Kidney (tissue), 14 donors: Measurements from ENCODE around the gene RBMS3. TPM values are rescaled to one million over a fixed set of nuclear protein-coding genes. Genes with fewer than 3 reads are reported as not detected.

Experiments
- DNase-seq, 5 donors: peaks; one replicate each; pipeline ENCODE4 v3.0.0-alpha.2; 2013 to 2020
- FAIRE-seq: peaks from 2 replicates; lab custom pipeline; 2012; peaks lifted over from hg19 to GRCh38; lab: Jason Lieb, UNC
- H3K27ac ChIP-seq, 2 donors: one replicate each; pipeline ENCODE4 v1.7.0; 2013; ENCODE audit warnings: low read depth in 2 of 2, low read length in 2 of 2, inconsistent platforms in 1 of 2
- H3K27me3 ChIP-seq: one replicate; pipeline ENCODE4 v1.7.1; 2013; ENCODE audit warnings: low read length, inconsistent platforms; ENCODE audit not compliant: control insufficient read depth, insufficient read depth
- H3K36me3 ChIP-seq, 3 donors: one replicate each; pipeline versions ENCODE4 v1.7.0 to v1.7.1; 2013; ENCODE audit warnings: low read length in 3 of 3, control low read depth in 1 of 3, inconsistent platforms in 1 of 3; ENCODE audit not compliant: insufficient read depth in 3 of 3, control insufficient read depth in 2 of 3
- H3K4me1 ChIP-seq, 3 donors: one replicate each; pipeline versions ENCODE4 v1.7.0 to v1.7.1; 2013; ENCODE audit warnings: low read length in 3 of 3, inconsistent platforms in 1 of 3, low read depth in 1 of 3; ENCODE audit not compliant: control insufficient read depth in 2 of 3, insufficient read depth in 2 of 3
- H3K4me3 ChIP-seq, 3 donors: one replicate each; pipeline versions ENCODE4 v1.7.0 to v1.8.1; 2013; ENCODE audit warnings: low read length in 3 of 3, control low read depth in 1 of 3, inconsistent platforms in 1 of 3
- H3K9ac ChIP-seq, 3 donors: one replicate each; pipeline versions ENCODE4 v1.7.0 to v1.7.1; 2013; ENCODE audit warnings: low read length in 3 of 3, control low read depth in 1 of 3, inconsistent platforms in 1 of 3
- H3K9me3 ChIP-seq, 3 donors: one replicate each; pipeline versions ENCODE4 v1.7.0 to v1.7.1; 2013; ENCODE audit warnings: low read length in 3 of 3, control low read depth in 1 of 3, inconsistent platforms in 1 of 3; ENCODE audit not compliant: control insufficient read depth in 2 of 3, insufficient read depth in 1 of 3
- CTCF ChIP-seq: IDR thresholded peaks from 3 replicates; pipeline ENCODE4 v1.5.1; 2012; ENCODE audit warnings: mild to moderate bottlenecking, moderate library complexity, borderline replicate concordance; ENCODE audit not compliant: insufficient read depth; ENCODE audit errors: extremely low read depth
- intact Hi-C: fragments of 100-400 bp; cut with DNase I; formaldehyde crosslinking; loops from one replicate; pipeline ENCODE4 v1.11.1; 2022
- polyA plus RNA-seq: library from polyadenylated mRNA; stranded (reverse); fragments of 350-450 nt; fragmentation: Illumina TruSeq; extraction: RNeasy Lipid Tissue Mini Kit (QIAGEN cat#74804); gene quantifications from one replicate; pipeline ENCODE4 v1.2.3, GENCODE V29; 2014; ENCODE audit warnings: low read depth, low replicate concordance; ENCODE audit not compliant: insufficient read depth
- total RNA-seq: library from RNA; stranded (reverse); fragmentation: NEBNext Ultra II Directional; extraction: Animal tissue kit (Norgen Biotek cat#: 25700); gene quantifications from one replicate; pipeline ENCODE4 v1.2.1, GENCODE V29; 2021
- donor health status: control.
- donor health status: control.
- donor health status: control.
- donor health status: control.
- donor health status: control.
- donor health status: DM: yes; HTN: yes; CAD: no.
- donor health status: Normal renal cell carcinoma (clear cell type).

The RBMS3 gene
- total and polyA plus RNA-seq, 2 donors from 2014 or later, result 3.2 to 48.8 TPM

GRCh38 chr3:29475854-29476253 is 195.0 kb downstream of the RBMS3 start:
- Histone ChIP-seq H3K27me3 (no peaks in the 10 kb centered on the region), H3K9me3 (no peaks in the 10 kb centered on the region), H3K36me3 (no peaks in the 10 kb centered on the region), H3K4me1 (no peaks in the 10 kb centered on the region), H3K9ac (no peak overlapping the region), H3K27ac (no peak overlapping the region), H3K4me3 (no peak overlapping the region)
- intact Hi-C loops, result no loop called here
- no peak for FAIRE-seq
- no peak for TF ChIP-seq CTCF
- DNase-seq, result no peak

- H3K9me3 ChIP-seq, result no peaks in the 10 kb centered on the region
- intact Hi-C loops, result no loop called here
- no peak for TF ChIP-seq CTCF
- no peaks in the 10 kb centered on the region for H3K27me3 ChIP-seq
- H3K36me3 ChIP-seq, result no peaks in the 10 kb centered on the region
- FAIRE-seq (no peak), DNase-seq (no peak)
- no peak overlapping the region for H3K27ac ChIP-seq
- H3K4me1 ChIP-seq, result no peaks in the 10 kb centered on the region
- no peak overlapping the region for H3K9ac ChIP-seq
- no peak overlapping the region for H3K4me3 ChIP-seq
Measured at GRCh38 chr3:29478611-29479010, 197.7 kb downstream of the RBMS3 start.

- no peak overlapping the region for H3K27ac ChIP-seq
- H3K4me3 ChIP-seq, result no peak overlapping the region
- H3K27me3 ChIP-seq, result no peaks in the 10 kb centered on the region
- FAIRE-seq, result no peak
- intact Hi-C loops, result no loop called here
- no peak for TF ChIP-seq CTCF
- H3K4me1 ChIP-seq, result peaks cover 0 to 2% (median 0%) of the 10 kb centered on the region in 3 donors
- no peaks in the 10 kb centered on the region for H3K36me3 ChIP-seq
- no peaks in the 10 kb centered on the region for H3K9me3 ChIP-seq
- H3K9ac ChIP-seq, result no peak overlapping the region
- no peak for DNase-seq
Measured at GRCh38 chr3:29481249-29481648, 200.4 kb downstream of the RBMS3 start.
